Left renal pelvis (tissue), 4 donors: Measurements from ENCODE around the gene RERGL. TPM values are rescaled to one million over a fixed set of nuclear protein-coding genes. Genes with fewer than 3 reads are reported as not detected.
"Not testable (repeated sequence)": the region's sequence is repeated elsewhere in the genome, so short reads cannot be mapped to it uniquely, and the experiment has no call there.

Source experiments
- DNase-seq, 4 donors: peaks; one replicate each; pipeline ENCODE4 v3.0.0-alpha.2; 2013; ENCODE audit warnings: low read depth in 4 of 4, low spot score in 3 of 4
- polyA plus RNA-seq, 4 donors: library from polyadenylated mRNA; unstranded; fragments of 120-200 nt; gene quantifications; one replicate each; pipeline ENCODE4 v1.2.1, GENCODE V29; 2013; ENCODE audit not compliant: insufficient read length in 4 of 4

RERGL gene
- polyA plus RNA-seq, 4 donors = 1.7 to 13.5 (median 8.6) TPM

- DNase-seq = not testable (repeated sequence)
Measured at GRCh38 chr12:18040060-18040742, 49.8 kb downstream of the RERGL start.

Other genes with a start within 250 kb of the RERGL start
- gene PIK3C2G, start 171.3 kb upstream of the RERGL start, polyA plus RNA-seq = 1 to 10 TPM in 3 of 4 donors, under 1 TPM in 1; 0.18 to 4.9 (median 4.0) TPM